Spleen (tissue), 11 donors: ENCODE results near the gene DDX27. TPM values are rescaled to one million over a fixed set of nuclear protein-coding genes. Genes with fewer than 3 reads are reported as not detected.

Source experiments
- DNase-seq: peaks from one replicate; pipeline ENCODE4 v3.0.0-alpha.2; 2020
- H3K27ac ChIP-seq, 8 donors: fragments of 200-600 bp; sonication (generic) in 7 of 8; 1 replicate in 4 of 8; 2 replicates in 4 of 8; pipeline versions ENCODE4 v1.5.0 to v1.8.0; 2016 to 2021; ENCODE audit warnings: inconsistent platforms in 4 of 8, mild to moderate bottlenecking in 4 of 8, moderate library complexity in 1 of 8
- H3K27me3 ChIP-seq, 7 donors: fragments of 200-600 bp; sonication (generic) in 6 of 7; replicated peaks in 1 of 7; 1 replicate in 4 of 7; 2 replicates in 3 of 7; pipeline versions ENCODE4 v1.5.0 to v1.8.0; 2016 to 2021; ENCODE audit warnings: inconsistent platforms in 3 of 7, mild to moderate bottlenecking in 1 of 7
- H3K36me3 ChIP-seq, 6 donors: fragments of 200-600 bp; sonication (generic) in 5 of 6; 1 replicate in 4 of 6; 2 replicates in 2 of 6; pipeline versions ENCODE4 v1.5.0 to v1.8.0; 2016 to 2021; ENCODE audit warnings: inconsistent platforms in 2 of 6
- H3K4me1 ChIP-seq, 6 donors: fragments of 200-600 bp; sonication (generic) in 5 of 6; 1 replicate in 3 of 6; 2 replicates in 3 of 6; pipeline versions ENCODE4 v1.5.0 to v1.8.0; 2016 to 2021; ENCODE audit warnings: inconsistent platforms in 3 of 6
- H3K4me3 ChIP-seq, 8 donors: fragments of 200-600 bp; sonication (generic) in 7 of 8; 1 replicate in 4 of 8; 2 replicates in 4 of 8; pipeline versions ENCODE4 v1.5.0 to v1.8.0; 2016 to 2021; ENCODE audit warnings: inconsistent platforms in 4 of 8, mild to moderate bottlenecking in 4 of 8, moderate library complexity in 2 of 8
- H3K9me3 ChIP-seq, 8 donors: fragments of 200-600 bp; sonication (generic) in 7 of 8; 1 replicate in 4 of 8; 2 replicates in 4 of 8; pipeline versions ENCODE4 v1.5.0 to v1.8.0; 2016 to 2021; ENCODE audit warnings: inconsistent platforms in 4 of 8
- POLR2A ChIP-seq, 3 donors: fragments of 450-650 bp; IDR thresholded peaks; one replicate each; pipeline ENCODE4 v1.5.1; 2017; ENCODE audit warnings: antibody characterized with exemption in 3 of 3, mild to moderate bottlenecking in 1 of 3
- POLR2AphosphoS5 ChIP-seq, 3 donors: sonication (generic); formaldehyde crosslinking; IDR thresholded peaks; one replicate each; pipeline ENCODE4 v1.5.1; 2017; ENCODE audit warnings: antibody characterized with exemption in 3 of 3
- WGBS, 5 donors: extraction: QIAGEN DNeasy Blood & Tissue Kit in 3 of 5; methylation state at CpG; one replicate each; pipeline versions ENCODE4 v1.1.5 to v1.1.7; 2013 to 2018; 5-methylcytosine and 5-hydroxymethylcytosine counted together
- intact Hi-C: fragments of 100-400 bp; cut with DNase I; formaldehyde crosslinking; loops from one replicate; pipeline ENCODE4 v1.15.0; 2023; ENCODE audit warnings: low total_unique reads
- polyA plus RNA-seq, 3 donors: library from polyadenylated mRNA; stranded (reverse); fragments of 200-250 nt; gene quantifications; one replicate each; pipeline ENCODE4 v1.2.1, GENCODE V29; 2013
- total RNA-seq, 7 donors: library from RNA; depleted of rRNA in 3 of 7; stranded (reverse); fragments of >200 nt in 3 of 7; fragmentation: NEBNext Ultra II Directional in 4 of 7; extraction: Animal tissue kit (Norgen Biotek cat#: 25700) in 4 of 7; gene quantifications; one replicate each; pipeline versions ENCODE4 v1.1.0 to v1.2.1, GENCODE V29; 2016 to 2021
- TF ChIP-seq, protein P1 (sequence below), 11 experiments: fragments of 200-600 bp in 7 of 11; fragments of 450-650 bp in 4 of 11; sonication (generic) in 4 of 11; IDR thresholded peaks in 8 of 11; conservative IDR thresholded peaks in 3 of 11; 1 replicate in 7 of 11; 2 replicates in 4 of 11; pipeline versions ENCODE4 v1.4.0 to v1.8.0; 2016 to 2021; ENCODE audit warnings: antibody characterized with exemption in 11 of 11, inconsistent platforms in 4 of 11, mild to moderate bottlenecking in 1 of 11
- donor health status: healthy with polysubstance abuse.
- donor health status: DM: no; HTN: no; CAD: no; lungs with moderate emphysema.
- donor health status: DM: no; HTN: no; CAD: no.
- donor health status: Bipolar disorder and iron deficiency.
- donor health status: healthy.
- donor health status: DM: no; HTN: no; CAD: no.
- donor health status: DM: yes; HTN: yes; CAD: no.

Gene DDX27
- total and polyA plus RNA-seq, 10 donors = 30.2 to 39.0 (median 36.0) TPM

DNA sequence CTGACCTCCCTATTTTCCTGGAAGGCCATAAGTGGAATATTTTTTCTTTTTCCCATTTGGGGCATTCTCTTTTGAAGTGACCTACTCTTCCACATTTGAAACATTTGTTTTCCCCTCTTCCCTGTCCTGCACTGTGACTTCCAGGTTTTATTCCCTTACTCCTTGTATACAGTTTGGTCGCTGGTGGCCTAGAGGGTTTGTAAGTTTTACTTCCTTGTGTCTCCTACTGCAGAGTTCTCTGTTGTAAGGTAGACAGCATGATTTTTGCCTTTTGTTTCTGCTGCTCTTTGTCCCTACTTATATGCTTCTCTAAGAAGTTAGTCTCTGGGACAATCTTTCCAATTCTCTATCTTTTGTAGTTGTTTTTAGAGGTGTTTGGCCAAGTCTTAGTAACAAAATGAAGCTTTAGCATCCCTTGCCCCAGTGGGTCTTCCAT, 66.0 kb downstream of the DDX27 start:
- 79 to 95% (median 91%) methylated on average over 1 of the region's 1 CpG for WGBS, 5 donors
- peak overlapping the region in 2 of 8 donors; percentile 97 for H3K27ac ChIP-seq
- intact Hi-C loops = no loop called here
- H3K4me3 ChIP-seq = peak overlapping the region in 1 of 8 donors; percentile 9
- H3K27me3 ChIP-seq = no peaks in the 10 kb centered on the region
- peaks cover 13 to 87% (median 83%) of the 10 kb centered on the region in 8 donors for H3K9me3 ChIP-seq
- peaks cover 5 to 84% (median 45%) of the 10 kb centered on the region in 6 donors for H3K4me1 ChIP-seq
- no peak for DNase-seq
- TF ChIP-seq POLR2AphosphoS5 (IDR thresholded peaks at IDR 0.05) = no peak
- TF ChIP-seq, protein P1, sequence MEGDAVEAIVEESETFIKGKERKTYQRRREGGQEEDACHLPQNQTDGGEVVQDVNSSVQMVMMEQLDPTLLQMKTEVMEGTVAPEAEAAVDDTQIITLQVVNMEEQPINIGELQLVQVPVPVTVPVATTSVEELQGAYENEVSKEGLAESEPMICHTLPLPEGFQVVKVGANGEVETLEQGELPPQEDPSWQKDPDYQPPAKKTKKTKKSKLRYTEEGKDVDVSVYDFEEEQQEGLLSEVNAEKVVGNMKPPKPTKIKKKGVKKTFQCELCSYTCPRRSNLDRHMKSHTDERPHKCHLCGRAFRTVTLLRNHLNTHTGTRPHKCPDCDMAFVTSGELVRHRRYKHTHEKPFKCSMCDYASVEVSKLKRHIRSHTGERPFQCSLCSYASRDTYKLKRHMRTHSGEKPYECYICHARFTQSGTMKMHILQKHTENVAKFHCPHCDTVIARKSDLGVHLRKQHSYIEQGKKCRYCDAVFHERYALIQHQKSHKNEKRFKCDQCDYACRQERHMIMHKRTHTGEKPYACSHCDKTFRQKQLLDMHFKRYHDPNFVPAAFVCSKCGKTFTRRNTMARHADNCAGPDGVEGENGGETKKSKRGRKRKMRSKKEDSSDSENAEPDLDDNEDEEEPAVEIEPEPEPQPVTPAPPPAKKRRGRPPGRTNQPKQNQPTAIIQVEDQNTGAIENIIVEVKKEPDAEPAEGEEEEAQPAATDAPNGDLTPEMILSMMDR (IDR thresholded peaks at IDR 0.05 in 8 of 11, conservative IDR thresholded peaks at IDR 0.05 in 3 of 11) = no peak
- no peak for TF ChIP-seq POLR2A (IDR thresholded peaks at IDR 0.05)
- H3K36me3 ChIP-seq = peaks cover 20 to 100% (median 100%) of the 10 kb centered on the region in 6 donors

DNA sequence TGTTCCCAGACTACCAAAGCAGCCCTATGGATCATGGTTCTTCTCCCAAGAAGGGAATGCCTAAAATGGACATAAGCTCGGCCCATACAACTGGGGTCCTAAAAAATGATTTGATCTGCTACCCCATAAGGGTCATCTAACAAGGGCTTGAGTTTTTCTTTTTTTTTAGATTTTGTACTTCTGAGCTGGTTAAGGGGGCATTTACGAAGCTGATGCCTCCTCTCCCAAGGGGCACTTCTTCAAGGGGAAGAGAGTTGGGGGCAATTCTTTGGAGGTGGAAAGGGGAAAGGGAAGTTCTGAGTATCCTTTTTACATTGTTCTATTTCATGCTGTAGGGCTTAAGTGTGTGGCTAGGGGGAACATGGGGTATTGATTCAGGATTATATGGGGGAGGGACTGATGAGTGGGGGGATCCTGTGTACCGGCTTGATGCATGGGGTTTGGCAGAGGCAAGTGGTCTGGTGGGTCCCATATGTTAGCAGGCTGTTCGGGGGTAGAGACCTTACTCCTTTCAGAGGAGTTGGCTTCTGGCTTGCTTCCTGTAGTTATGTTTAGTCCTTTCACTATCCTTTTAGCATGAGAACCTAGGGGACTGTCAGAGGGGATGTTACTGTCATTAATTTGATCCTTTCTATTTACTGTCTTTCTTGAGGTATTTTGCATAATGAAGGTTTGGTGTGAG, 66.7 kb downstream of the DDX27 start:
- intact Hi-C loops = no loop called here
- DNase-seq = no peak
- H3K4me3 ChIP-seq = peak overlapping the region in 1 of 8 donors; percentile 45
- H3K27me3 ChIP-seq = no peaks in the 10 kb centered on the region
- TF ChIP-seq POLR2AphosphoS5 (IDR thresholded peaks at IDR 0.05) (no peak), POLR2A (IDR thresholded peaks at IDR 0.05) (no peak)
- TF ChIP-seq, protein P1 (IDR thresholded peaks at IDR 0.05 in 8 of 11, conservative IDR thresholded peaks at IDR 0.05 in 3 of 11) = no peak
- WGBS, 5 donors = 80 to 93% (median 88%) methylated on average over 4 of the region's 4 CpGs
- peaks cover 4 to 77% (median 38%) of the 10 kb centered on the region in 6 donors for H3K4me1 ChIP-seq
- peaks cover 12 to 80% (median 76%) of the 10 kb centered on the region in 8 donors for H3K9me3 ChIP-seq
- H3K27ac ChIP-seq = peak overlapping the region in 7 of 8 donors; percentile 47 to 97 (median 77)
- peaks cover 15 to 100% (median 100%) of the 10 kb centered on the region in 6 donors for H3K36me3 ChIP-seq

DNA sequence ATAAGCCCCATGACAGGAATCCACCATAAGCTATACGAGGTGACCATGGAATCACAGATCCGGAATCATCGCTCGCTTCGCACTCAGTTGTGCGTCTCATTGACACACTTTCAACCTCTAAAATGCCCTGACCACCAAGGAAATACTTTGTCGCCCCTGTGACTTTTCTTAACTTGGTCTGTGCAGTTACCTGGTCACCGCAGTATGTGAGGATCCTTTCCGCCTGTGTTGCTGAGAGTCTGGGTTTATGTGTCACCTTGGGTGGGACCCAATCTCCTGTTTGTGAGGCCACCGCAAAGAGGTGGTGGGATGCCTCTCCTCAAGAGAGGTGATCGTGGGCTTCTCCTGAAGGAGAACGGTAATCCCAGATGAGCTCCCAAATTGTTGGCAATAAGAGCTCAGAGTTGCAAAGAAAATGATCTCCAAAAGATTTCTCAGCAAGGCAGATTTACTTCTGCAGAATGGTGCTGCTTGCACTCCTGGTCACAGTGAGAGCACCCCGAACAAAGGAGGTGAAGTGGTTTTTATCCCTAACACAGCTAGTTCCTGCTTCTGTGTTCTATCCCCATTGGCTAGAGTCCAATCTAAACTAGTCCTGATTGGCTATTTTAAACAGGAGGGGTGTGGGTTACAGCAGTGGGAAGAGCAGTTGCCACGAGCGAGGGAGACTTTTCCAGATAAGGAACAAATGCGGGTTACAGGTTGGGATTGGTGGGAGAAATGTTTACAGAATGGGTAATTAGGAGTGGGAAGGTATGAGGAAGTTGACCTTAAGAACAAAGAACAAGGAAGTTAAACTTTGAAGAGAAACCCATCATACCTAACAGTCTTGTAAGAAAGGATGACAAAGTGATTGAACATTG, 67.7 kb downstream of the DDX27 start:
- peaks cover 11 to 100% (median 100%) of the 10 kb centered on the region in 6 donors for H3K36me3 ChIP-seq
- DNase-seq = no peak

More for the DNA sequence above, 67.7 kb downstream of the DDX27 start:
- Histone ChIP-seq H3K27me3 (no peaks in the 10 kb centered on the region), H3K27ac (peak overlapping the region in 7 of 8 donors; percentile 47 to 97 (median 77)), H3K4me1 (peaks cover 0 to 67% (median 29%) of the 10 kb centered on the region in 6 donors), H3K9me3 (peaks cover 12 to 70% (median 67%) of the 10 kb centered on the region in 8 donors), H3K4me3 (peak overlapping the region in 2 of 8 donors; percentile 12 to 45)
- intact Hi-C loops = no loop called here
- TF ChIP-seq POLR2AphosphoS5 (IDR thresholded peaks at IDR 0.05) (peak in 1 of 3 donors; percentile 50), POLR2A (IDR thresholded peaks at IDR 0.05) (no peak)
- TF ChIP-seq, protein P1 (IDR thresholded peaks at IDR 0.05 in 8 of 11, conservative IDR thresholded peaks at IDR 0.05 in 3 of 11) = no peak
- 90 to 94% (median 91%) methylated on average over 16 of the region's 16 CpGs for WGBS, 5 donors
